SK-N-SH (cell line): ENCODE data around the gene FAM83F. TPM values are rescaled to one million over a fixed set of nuclear protein-coding genes. Genes with fewer than 3 reads are reported as not detected.

Experiments used
- CTCF ChIA-PET: fragments of 300-600, 350-600 bp; formaldehyde crosslinking; extraction: SDS; loops from one replicate; lab custom pipeline; 2021; lab: Yijun Ruan, JAX
- POLR2A ChIA-PET: fragments of 350-600 bp; sonication (Branson Sonifier 250); formaldehyde crosslinking; extraction: SDS; loops from one replicate; lab custom pipeline; 2020; ENCODE audit warnings: antibody characterized with exemption, inconsistent platforms; lab: Yijun Ruan, JAX
- DNase-seq: peaks from one replicate; pipeline ENCODE4 v3.0.0; 2012
- H2AFZ ChIP-seq: fragments of 200-600 bp; sonication (generic); 2 replicates; pipeline ENCODE4 v1.8.1; 2016; ENCODE audit warnings: antibody characterized with exemption, mild to moderate bottlenecking, low read depth
- H3F3A ChIP-seq: fragments of 200-600 bp; sonication (generic); replicated peaks from 2 replicates; pipeline ENCODE3; 2016; ENCODE audit warnings: antibody characterized with exemption, mild to moderate bottlenecking; ENCODE audit not compliant: insufficient read depth
- H3K27ac ChIP-seq, 2 experiments: fragments of 200-500 bp in 1 of 2; fragments of 200-600 bp in 1 of 2; sonication (Bioruptor generic) in 1 of 2; sonication (generic), shearing (Covaris generic) in 1 of 2; 2 replicates each; pipeline versions ENCODE4 v1.5.1 to v1.6.1; 2014 to 2016; ENCODE audit warnings: low read depth in 2 of 2, inconsistent platforms in 1 of 2, low read length in 1 of 2, mild to moderate bottlenecking in 1 of 2, mixed read lengths in 1 of 2
- H3K27me3 ChIP-seq: fragments of 200-600 bp; sonication (generic), shearing (Covaris generic); 2 replicates; pipeline ENCODE4 v1.6.1; 2016; ENCODE audit warnings: mixed run types; ENCODE audit not compliant: insufficient read depth
- H3K36me3 ChIP-seq, 2 experiments: fragments of 200-500 bp in 1 of 2; fragments of 200-600 bp in 1 of 2; sonication (Bioruptor generic) in 1 of 2; sonication (generic) in 1 of 2; replicated peaks in 1 of 2; 2 replicates each; pipeline versions ENCODE3 to v1.5.1; 2014 to 2016; ENCODE audit warnings: low read length in 1 of 2, mild to moderate bottlenecking in 1 of 2; ENCODE audit not compliant: insufficient read depth in 2 of 2, control insufficient read depth in 1 of 2
- H3K4me1 ChIP-seq, 2 experiments: fragments of 200-500 bp in 1 of 2; fragments of 200-600 bp in 1 of 2; sonication (Bioruptor generic) in 1 of 2; sonication (generic), shearing (Covaris generic) in 1 of 2; 2 replicates each; pipeline versions ENCODE4 v1.5.1 to v1.6.1; 2014 to 2016; ENCODE audit warnings: low read depth in 1 of 2, low read length in 1 of 2, mixed run types in 1 of 2; ENCODE audit not compliant: insufficient read depth in 2 of 2, control insufficient read depth in 1 of 2
- H3K4me2 ChIP-seq: fragments of 200-600 bp; sonication (generic), shearing (Covaris generic); 2 replicates; pipeline ENCODE4 v1.6.1; 2017; ENCODE audit warnings: mixed run types
- H3K4me3 ChIP-seq, 2 experiments: fragments of 200-500 bp in 1 of 2; fragments of 200-600 bp in 1 of 2; sonication (Bioruptor generic) in 1 of 2; sonication (generic), shearing (Covaris generic) in 1 of 2; 2 replicates each; pipeline versions ENCODE4 v1.5.1 to v1.8.1; 2014 to 2016; ENCODE audit warnings: low read depth in 2 of 2, inconsistent platforms in 1 of 2, low read length in 1 of 2, mild to moderate bottlenecking in 1 of 2, mixed read lengths in 1 of 2, moderate library complexity in 1 of 2
- H3K79me2 ChIP-seq: fragments of 200-600 bp; sonication (generic); 2 replicates; pipeline ENCODE4 v1.8.1; 2017; ENCODE audit warnings: mild to moderate bottlenecking; ENCODE audit not compliant: insufficient read depth
- H3K9ac ChIP-seq: fragments of 200-600 bp; sonication (generic); 2 replicates; pipeline ENCODE4 v1.6.1; 2017; ENCODE audit warnings: mixed run types
- H3K9me2 ChIP-seq: fragments of 200-600 bp; sonication (generic); 2 replicates; pipeline ENCODE4 v1.6.1; 2017; ENCODE audit warnings: mixed run types
- H3K9me3 ChIP-seq: fragments of 200-600 bp; sonication (generic); 2 replicates; pipeline ENCODE4 v1.6.1; 2017; ENCODE audit warnings: mixed run types, mild to moderate bottlenecking, moderate library complexity
- H4K20me1 ChIP-seq: fragments of 200-600 bp; sonication (generic); 2 replicates; pipeline ENCODE4 v1.6.1; 2017; ENCODE audit warnings: mild to moderate bottlenecking, mixed run types; ENCODE audit not compliant: insufficient read depth
- CHD2 ChIP-seq: fragments of 150-350 bp; IDR thresholded peaks from 2 replicates; pipeline ENCODE4 v1.6.1; 2018; ENCODE audit warnings: low read length; ENCODE audit not compliant: partially characterized antibody
- CTCF ChIP-seq: fragments of 200-600 bp; sonication (generic); IDR thresholded peaks from 2 replicates; pipeline ENCODE4 v1.6.1; 2017; ENCODE audit warnings: antibody characterized with exemption, mild to moderate bottlenecking, moderate library complexity
- FOSL2 ChIP-seq: IDR thresholded peaks from 2 replicates; pipeline ENCODE4 v1.4.0; 2012; ENCODE audit warnings: low read depth, mild to moderate bottlenecking, moderate library complexity, borderline replicate concordance
- FOXM1 ChIP-seq: IDR thresholded peaks from 2 replicates; pipeline ENCODE4 v1.4.0; 2012; ENCODE audit warnings: low read depth, mild to moderate bottlenecking
- GABPA ChIP-seq: IDR thresholded peaks from 2 replicates; pipeline ENCODE4 v1.4.0; 2012; ENCODE audit warnings: low read depth, mild to moderate bottlenecking
- IRF3 ChIP-seq: fragments of 150-350 bp; IDR thresholded peaks from 2 replicates; pipeline ENCODE4 v1.6.1; 2016; ENCODE audit warnings: mild to moderate bottlenecking, low read depth, low read length
- JUND ChIP-seq: IDR thresholded peaks from 2 replicates; pipeline ENCODE4 v1.4.0; 2012
- MEF2A ChIP-seq: IDR thresholded peaks from 2 replicates; pipeline ENCODE4 v1.4.0; 2012; ENCODE audit warnings: low read depth, borderline replicate concordance
- NFIC ChIP-seq: IDR thresholded peaks from 2 replicates; pipeline ENCODE4 v1.4.0; 2012; ENCODE audit warnings: borderline replicate concordance
- NRF1 ChIP-seq: IDR thresholded peaks from 2 replicates; pipeline ENCODE4 v1.6.1; 2012; ENCODE audit warnings: low read depth, mild to moderate bottlenecking, low read length
- RAD21 ChIP-seq: IDR thresholded peaks from 2 replicates; pipeline ENCODE4 v1.6.1; 2012; ENCODE audit warnings: mild to moderate bottlenecking, low read length
- REST ChIP-seq: IDR thresholded peaks from 2 replicates; pipeline ENCODE4 v1.6.1; 2012; ENCODE audit warnings: mild to moderate bottlenecking, low read depth, low read length, moderate library complexity
- TAF1 ChIP-seq: IDR thresholded peaks from 2 replicates; pipeline ENCODE4 v1.6.1; 2012; ENCODE audit warnings: low read depth, mild to moderate bottlenecking, low read length, moderate library complexity, borderline replicate concordance
- TCF12 ChIP-seq: IDR thresholded peaks from 2 replicates; pipeline ENCODE4 v1.4.0; 2012
- TEAD4 ChIP-seq: IDR thresholded peaks from 2 replicates; pipeline ENCODE4 v1.4.0; 2012; ENCODE audit warnings: mild to moderate bottlenecking, borderline replicate concordance; ENCODE audit not compliant: insufficient read depth
- ZBTB33 ChIP-seq: IDR thresholded peaks from 2 replicates; pipeline ENCODE4 v1.4.0; 2012; ENCODE audit warnings: low read depth, borderline replicate concordance
- WGBS: methylation state at CpG from one replicate; pipeline ENCODE4 v1.1.6; 2017; ENCODE audit warnings: low lambda C conversion rate; 5-methylcytosine and 5-hydroxymethylcytosine counted together
- polyA plus RNA-seq, 3 experiments: library from polyadenylated mRNA; depleted of rRNA; stranded (reverse); fragments of >200 nt; gene quantifications; 2 replicates each; pipeline ENCODE4 v1.2.3, GENCODE V29; 2012

Gene FAM83F
- polyA plus RNA-seq, 1 of the 3 experiments (the other 2 are of a cell fraction), result not detected

GRCh38 chr22:39994041-39994565 lies 651 bp upstream of the FAM83F start:
- Histone ChIP-seq H4K20me1 (no peaks in the 10 kb centered on the region), H3K4me1 (peaks cover 0 to 17% of the 10 kb centered on the region in 2 experiments; a peak in 1 of 4 replicates), H3K9me2 (no peaks in the 10 kb centered on the region), H3F3A (no peaks in the 10 kb centered on the region), H3K4me2 (no peak overlapping the region), H3K27ac (no peak overlapping the region), H2AFZ (no peak overlapping the region), H3K36me3 (no peaks in the 10 kb centered on the region), H3K79me2 (no peaks in the 10 kb centered on the region), H3K9ac (no peak overlapping the region), H3K27me3 (no peaks in the 10 kb centered on the region), H3K4me3 (no peak overlapping the region), H3K9me3 (no peaks in the 10 kb centered on the region)
- WGBS, result 73% methylated on average over 9 of the region's 20 CpGs
- ChIA-PET POLR2A (no interaction called here), CTCF (no interaction called here)
- TF ChIP-seq TAF1, result no peak
- TF ChIP-seq CTCF, result no peak
- no peak for TF ChIP-seq MEF2A
- TF ChIP-seq CHD2, result no peak
- TF ChIP-seq GABPA, result no peak
- TF ChIP-seq FOSL2, result no peak
- no peak for TF ChIP-seq ZBTB33
- TF ChIP-seq FOXM1, result no peak
- TF ChIP-seq TCF12, result no peak
- no peak for TF ChIP-seq JUND
- TF ChIP-seq REST, result no peak
- TF ChIP-seq NRF1, result no peak
- no peak for TF ChIP-seq TEAD4
- no peak for TF ChIP-seq RAD21
- TF ChIP-seq NFIC, result no peak
- no peak for TF ChIP-seq IRF3
- no peak for DNase-seq
